Stimulated activated naive CD8-positive, alpha-beta T cell treated with anti-CD3 and anti-CD28 coated beads, Interleukin-15, amount 100 ng/mL, for 72 hours (primary cell): ENCODE data around the gene RBMY1F.
"Not testable (repeated sequence)": the region's sequence is repeated elsewhere in the genome, so short reads cannot be mapped to it uniquely, and the experiment has no call there.

Experiments used
- ATAC-seq: fragments of 150-1000 bp; cut with Tn5 transposase; 2 replicates; pipeline ENCODE4 v1.10.0; 2021; ENCODE audit warnings: mild to moderate bottlenecking, moderate library complexity
- DNase-seq, 2 donors: peaks; one replicate each; pipeline ENCODE4 v3.0.0; 2021 to 2022
- H3K27ac Mint-ChIP-seq, 2 donors: one replicate each; pipeline ENCODE4 v1.8.0; 2022; ENCODE audit warnings: mild to moderate bottlenecking in 2 of 2, mixed read lengths in 2 of 2, moderate library complexity in 2 of 2
- H3K27me3 Mint-ChIP-seq: one replicate; pipeline ENCODE4 v1.8.0; 2022; ENCODE audit warnings: mixed read lengths
- H3K4me1 Mint-ChIP-seq: one replicate; pipeline ENCODE4 v1.8.0; 2022; ENCODE audit warnings: mild to moderate bottlenecking, mixed read lengths
- H3K4me3 Mint-ChIP-seq, 2 donors: one replicate each; pipeline ENCODE4 v1.8.0; 2022; ENCODE audit warnings: mild to moderate bottlenecking in 2 of 2, mixed read lengths in 2 of 2, moderate library complexity in 1 of 2
- H3K9me3 Mint-ChIP-seq, 2 donors: one replicate each; pipeline ENCODE4 v1.8.0; 2022; ENCODE audit warnings: mixed read lengths in 2 of 2

The RBMY1F gene

DNA sequence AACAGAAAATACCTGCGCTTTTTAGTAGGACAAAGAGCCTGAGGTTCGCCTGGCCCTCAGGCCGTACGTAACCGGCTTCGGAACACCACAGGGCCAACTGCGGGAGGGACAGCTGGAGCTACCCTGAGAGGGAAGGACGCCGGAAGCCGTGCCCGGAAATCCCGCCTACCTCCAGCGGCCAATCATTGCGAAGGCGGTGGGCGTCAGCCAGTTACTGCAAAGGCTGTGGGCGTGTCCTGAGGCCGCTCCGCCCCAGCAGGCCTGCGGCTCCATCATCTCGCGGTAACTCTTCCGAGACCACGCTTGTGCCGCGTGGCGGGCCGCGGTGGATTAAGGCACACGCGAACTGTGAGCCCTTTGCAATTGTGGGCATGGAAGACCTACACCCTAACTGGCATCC is at the start of gene RBMY1F:
Gene RBMY1F (minus strand): TSS at position 101 of the 400 bp plus-strand sequence. CDS start 1,954 bp downstream, outside the sequence.
- H3K27me3 Mint-ChIP-seq, ATAC-seq, H3K4me1 Mint-ChIP-seq, DNase-seq, H3K27ac Mint-ChIP-seq, H3K9me3 Mint-ChIP-seq, H3K4me3 Mint-ChIP-seq: not testable (repeated sequence)

DNA sequence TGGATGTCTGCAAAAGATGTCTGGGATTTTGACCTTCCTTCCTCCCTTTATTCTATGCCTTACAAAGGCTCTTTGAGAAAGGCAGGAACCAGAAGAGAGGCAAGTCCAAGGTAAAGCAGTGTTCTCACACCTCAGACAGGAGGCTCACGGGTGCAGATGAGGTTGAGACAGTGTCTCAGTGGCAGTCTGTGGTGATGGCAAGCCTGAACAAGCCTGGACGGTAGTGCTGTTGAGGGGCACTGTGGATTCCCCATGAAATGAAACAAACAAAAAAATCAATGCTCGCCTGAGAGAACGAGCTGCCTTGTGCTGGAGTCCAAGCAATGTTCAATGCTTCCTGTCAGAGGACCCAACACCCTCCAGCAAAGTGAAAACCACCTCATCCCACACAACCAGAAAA is 31.6 kb downstream of the RBMY1F start:
- H3K4me1 Mint-ChIP-seq, H3K4me3 Mint-ChIP-seq, H3K27me3 Mint-ChIP-seq, H3K27ac Mint-ChIP-seq, H3K9me3 Mint-ChIP-seq, ATAC-seq, DNase-seq: not testable (repeated sequence)

GRCh38 chrY:22141011-22141695 is 41.6 kb downstream of the RBMY1F start:
- not testable (repeated sequence) for H3K4me1 Mint-ChIP-seq, DNase-seq, H3K4me3 Mint-ChIP-seq, H3K27ac Mint-ChIP-seq, H3K27me3 Mint-ChIP-seq, H3K9me3 Mint-ChIP-seq, ATAC-seq

DNA sequence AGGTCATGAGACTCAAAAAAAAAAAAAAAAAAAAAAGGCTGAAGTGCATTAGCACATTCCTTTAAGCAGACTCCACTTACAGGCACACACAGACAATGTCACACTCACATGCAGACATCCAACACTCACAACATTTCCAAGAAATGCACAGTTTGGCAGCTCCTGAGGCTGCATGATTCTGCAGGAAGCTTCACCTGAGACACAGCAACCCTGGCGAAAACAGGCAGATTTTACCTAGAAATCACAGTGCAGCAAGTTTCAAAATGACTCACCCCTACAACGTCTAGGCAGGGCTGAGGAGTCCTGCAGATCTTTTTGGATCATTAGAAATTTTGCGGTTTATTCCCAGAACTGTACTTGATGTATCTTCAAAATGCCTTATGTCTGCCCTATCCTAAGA is 48.0 kb downstream of the RBMY1F start:
- H3K27me3 Mint-ChIP-seq, ATAC-seq, DNase-seq, H3K4me1 Mint-ChIP-seq, H3K4me3 Mint-ChIP-seq, H3K9me3 Mint-ChIP-seq, H3K27ac Mint-ChIP-seq: not testable (repeated sequence)

DNA sequence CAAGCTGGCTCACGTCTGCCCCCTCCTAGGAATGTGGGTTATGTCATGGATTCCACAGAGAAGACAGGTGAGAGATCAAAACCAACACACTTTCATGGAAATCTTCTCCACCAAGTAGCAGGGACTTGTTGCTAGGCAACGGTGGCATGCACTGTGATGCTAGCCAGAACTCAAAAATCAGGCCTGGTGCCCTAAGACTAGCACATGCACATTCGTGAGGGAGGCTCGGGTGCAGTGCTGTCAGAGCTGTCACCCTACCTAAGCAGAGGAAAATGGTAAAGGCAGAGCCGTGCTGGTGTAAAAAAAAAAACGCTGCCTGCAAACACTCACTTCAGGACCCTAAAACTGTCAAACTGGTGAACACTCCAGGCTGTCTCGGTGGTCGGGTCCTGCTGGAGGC is 52.2 kb downstream of the RBMY1F start:
- H3K9me3 Mint-ChIP-seq, H3K27me3 Mint-ChIP-seq, DNase-seq, H3K27ac Mint-ChIP-seq, ATAC-seq, H3K4me1 Mint-ChIP-seq, H3K4me3 Mint-ChIP-seq: not testable (repeated sequence)
